H1 (cell line): ENCODE data around the gene DSCAM. TPM values are rescaled to one million over a fixed set of nuclear protein-coding genes. Genes with fewer than 3 reads are reported as not detected.

Experiments used
- CTCF ChIA-PET: fragments of 300-600 bp; sonication (Branson Sonifier 250); formaldehyde crosslinking; loops from one replicate; lab custom pipeline; 2021; ENCODE audit not compliant: partially characterized antibody; lab: Charles Lee
- POLR2A ChIA-PET: fragments of 300-600 bp; sonication (Branson Sonifier 250); formaldehyde crosslinking; loops from one replicate; lab custom pipeline; 2021; ENCODE audit warnings: inconsistent platforms; ENCODE audit not compliant: partially characterized antibody; lab: Charles Lee
- DNase-seq, 2 experiments: peaks; one replicate each; pipeline versions ENCODE4 v3.0.0 to v3.0.0-alpha.2; 2010 to 2022; ENCODE audit warnings: low spot score in 2 of 2, low read depth in 1 of 2, mixed read lengths in 1 of 2
- FAIRE-seq: peaks from 2 replicates; lab custom pipeline; 2011; peaks lifted over from hg19 to GRCh38; lab: Jason Lieb, UNC
- H2AFZ ChIP-seq: 2 replicates; pipeline ENCODE4 v1.8.1; 2012; ENCODE audit warnings: low read length, inconsistent platforms
- H2AK5ac ChIP-seq: 2 replicates; pipeline ENCODE4 v1.6.1; 2013; ENCODE audit warnings: low read depth, low read length
- H2BK120ac ChIP-seq: replicated peaks from 2 replicates; pipeline ENCODE3; 2013; ENCODE audit warnings: low read depth, low read length, inconsistent platforms
- H2BK12ac ChIP-seq: 2 replicates; pipeline ENCODE4 v1.6.1; 2013; ENCODE audit warnings: low read depth, low read length
- H2BK15ac ChIP-seq: 2 replicates; pipeline ENCODE4 v1.6.1; 2013; ENCODE audit warnings: low read length
- H2BK20ac ChIP-seq: 2 replicates; pipeline ENCODE4 v1.6.1; 2013; ENCODE audit warnings: low read length
- H2BK5ac ChIP-seq: 2 replicates; pipeline ENCODE4 v1.6.1; 2013; ENCODE audit warnings: low read depth, low read length
- H3K14ac ChIP-seq: 2 replicates; pipeline ENCODE4 v1.6.1; 2013; ENCODE audit warnings: inconsistent platforms; ENCODE audit not compliant: insufficient read length
- H3K18ac ChIP-seq: 2 replicates; pipeline ENCODE4 v1.6.1; 2013; ENCODE audit warnings: low read length; ENCODE audit errors: extremely low read depth
- H3K23ac ChIP-seq: 2 replicates; pipeline ENCODE4 v1.6.1; 2013; ENCODE audit warnings: inconsistent platforms; ENCODE audit not compliant: insufficient read length
- H3K23me2 ChIP-seq: 2 replicates; pipeline ENCODE4 v1.6.1; 2013; ENCODE audit warnings: low read depth, low read length
- H3K27ac ChIP-seq: 2 replicates; pipeline ENCODE4 v1.6.1; 2011; ENCODE audit warnings: low read depth, low read length, inconsistent platforms
- H3K27me3 ChIP-seq, 4 experiments: replicated peaks in 1 of 4; 1 replicate in 1 of 4; 2 replicates in 3 of 4; pipeline versions ENCODE4 v1.6.1 to v1.8.1; 2011 to 2013; ENCODE audit warnings: low read length in 3 of 4, mild to moderate bottlenecking in 3 of 4, inconsistent platforms in 2 of 4, mixed read lengths in 2 of 4, moderate library complexity in 1 of 4; ENCODE audit not compliant: control insufficient read depth in 3 of 4, insufficient read depth in 3 of 4; ENCODE audit errors: extremely low read depth in 1 of 4
- H3K36me3 ChIP-seq, 4 experiments: 2 replicates each; pipeline versions ENCODE4 v1.6.1 to v1.8.1; 2011 to 2013; ENCODE audit warnings: mild to moderate bottlenecking in 4 of 4, low read length in 3 of 4, moderate library complexity in 2 of 4, control low read depth in 1 of 4, inconsistent platforms in 1 of 4; ENCODE audit not compliant: insufficient read depth in 4 of 4, control insufficient read depth in 2 of 4
- H3K4ac ChIP-seq: replicated peaks from 2 replicates; pipeline ENCODE3; 2013; ENCODE audit warnings: low read length, low read depth, mixed read lengths, inconsistent platforms; ENCODE audit not compliant: insufficient read length
- H3K4me1 ChIP-seq, 4 experiments: replicated peaks in 1 of 4; 1 replicate in 1 of 4; 2 replicates in 3 of 4; pipeline versions ENCODE4 v1.6.1 to v1.8.1; 2011 to 2013; ENCODE audit warnings: low read length in 3 of 4, inconsistent platforms in 2 of 4, mixed read lengths in 1 of 4; ENCODE audit not compliant: insufficient read depth in 4 of 4, control insufficient read depth in 3 of 4
- H3K4me2 ChIP-seq, 2 experiments: 2 replicates each; pipeline versions ENCODE4 v1.6.1 to v1.8.1; 2011 to 2013; ENCODE audit warnings: low read depth in 2 of 2, low read length in 2 of 2, control low read depth in 1 of 2, inconsistent platforms in 1 of 2, mild to moderate bottlenecking in 1 of 2; ENCODE audit not compliant: insufficient read depth in 1 of 2
- H3K4me3 ChIP-seq, 4 experiments: fragments of 200-600, 300-600 bp in 1 of 4; sonication (generic), shearing (Covaris generic), sonication (Bioruptor Twin) in 1 of 4; 2 replicates each; pipeline versions ENCODE4 v1.5.1 to v1.8.1; 2011 to 2016; ENCODE audit warnings: low read length in 4 of 4, low read depth in 3 of 4, control low read depth in 2 of 4, inconsistent platforms in 2 of 4, mild to moderate bottlenecking in 2 of 4, mixed read lengths in 1 of 4, moderate library complexity in 1 of 4; ENCODE audit not compliant: insufficient read depth in 2 of 4; ENCODE audit errors: extremely low read depth in 1 of 4
- H3K56ac ChIP-seq: replicated peaks from 2 replicates; pipeline ENCODE3; 2013; ENCODE audit warnings: low read depth, mild to moderate bottlenecking, mixed read lengths, low read length, inconsistent platforms; ENCODE audit not compliant: insufficient read length
- H3K79me1 ChIP-seq: 2 replicates; pipeline ENCODE4 v1.6.1; 2013; ENCODE audit warnings: low read depth, low read length, control low read depth
- H3K79me2 ChIP-seq, 2 experiments: 2 replicates each; pipeline versions ENCODE4 v1.6.1 to v1.8.1; 2012 to 2013; ENCODE audit warnings: low read length in 2 of 2, mild to moderate bottlenecking in 2 of 2, inconsistent platforms in 1 of 2; ENCODE audit not compliant: insufficient read depth in 2 of 2, control insufficient read depth in 1 of 2
- H3K9ac ChIP-seq, 4 experiments: replicated peaks in 1 of 4; 1 replicate in 1 of 4; 2 replicates in 3 of 4; pipeline versions ENCODE4 v1.6.1 to v1.8.1; 2011 to 2013; ENCODE audit warnings: low read depth in 3 of 4, low read length in 3 of 4, control low read depth in 2 of 4, mild to moderate bottlenecking in 2 of 4, moderate library complexity in 2 of 4, inconsistent platforms in 1 of 4; ENCODE audit errors: extremely low read depth in 1 of 4
- H3K9me3 ChIP-seq, 2 experiments: 2 replicates each; pipeline versions ENCODE4 v1.6.1 to v1.8.1; 2012 to 2013; ENCODE audit warnings: mild to moderate bottlenecking in 2 of 2, moderate library complexity in 2 of 2, control low read depth in 1 of 2, inconsistent platforms in 1 of 2, low read depth in 1 of 2, low read length in 1 of 2, mixed read lengths in 1 of 2; ENCODE audit not compliant: insufficient read depth in 2 of 2
- H4K20me1 ChIP-seq, 2 experiments: replicated peaks in 1 of 2; 2 replicates each; pipeline versions ENCODE3 to v1.8.1; 2011 to 2013; ENCODE audit warnings: inconsistent platforms in 2 of 2, low read length in 2 of 2, mild to moderate bottlenecking in 1 of 2; ENCODE audit not compliant: insufficient read depth in 2 of 2, control insufficient read depth in 1 of 2
- H4K5ac ChIP-seq: 2 replicates; pipeline ENCODE4 v1.6.1; 2013; ENCODE audit warnings: low read length, low read depth, mixed read lengths, inconsistent platforms; ENCODE audit not compliant: insufficient read length
- H4K8ac ChIP-seq: 2 replicates; pipeline ENCODE4 v1.8.0; 2013; ENCODE audit warnings: mild to moderate bottlenecking, moderate library complexity, low read length, inconsistent platforms; ENCODE audit not compliant: insufficient read depth; ENCODE audit errors: extremely low read depth
- H4K91ac ChIP-seq: replicated peaks from 2 replicates; pipeline ENCODE3; 2013; ENCODE audit warnings: low read length, mixed read lengths, inconsistent platforms; ENCODE audit not compliant: insufficient read length
- BCL11A ChIP-seq, 2 experiments: IDR thresholded peaks; one replicate each; pipeline ENCODE4 v1.6.1; 2011; ENCODE audit warnings: low read depth in 2 of 2, low read length in 2 of 2, mild to moderate bottlenecking in 2 of 2
- BRCA1 ChIP-seq: IDR thresholded peaks from 2 replicates; pipeline ENCODE4 v1.6.1; 2012; ENCODE audit warnings: low read depth, low read length, improper control_type of control experiment
- CEBPB ChIP-seq: IDR thresholded peaks from 2 replicates; pipeline ENCODE4 v1.6.1; 2012; ENCODE audit warnings: low read depth, low read length
- CHD1 ChIP-seq: IDR thresholded peaks from 2 replicates; pipeline ENCODE4 v1.6.1; 2012; ENCODE audit warnings: low read depth, low read length, improper control_type of control experiment
- EZH2 ChIP-seq: fragments of 200-600 bp; sonication (generic); IDR thresholded peaks from 2 replicates; pipeline ENCODE4 v1.7.1; 2012; ENCODE audit warnings: low read depth, mild to moderate bottlenecking, moderate library complexity, low read length, inconsistent platforms; ENCODE audit not compliant: severe bottlenecking
- FOSL1 ChIP-seq: IDR thresholded peaks from 2 replicates; pipeline ENCODE4 v1.6.1; 2011; ENCODE audit warnings: mild to moderate bottlenecking, low read depth, low read length, moderate library complexity; ENCODE audit not compliant: insufficient read depth
- NRF1 ChIP-seq: IDR thresholded peaks from 2 replicates; pipeline ENCODE4 v1.6.1; 2011; ENCODE audit warnings: mild to moderate bottlenecking, low read depth, low read length, improper control_type of control experiment
- SAP30 ChIP-seq: fragments of 300-600 bp; sonication (generic); IDR thresholded peaks from 2 replicates; pipeline ENCODE4 v1.7.1; 2012; ENCODE audit warnings: low read length, moderate library complexity, mild to moderate bottlenecking, inconsistent platforms; ENCODE audit not compliant: insufficient read depth, insufficient replicate concordance
- SIX5 ChIP-seq: IDR thresholded peaks from 2 replicates; pipeline ENCODE4 v1.6.1; 2011; ENCODE audit warnings: mild to moderate bottlenecking, low read depth, low read length
- SUZ12 ChIP-seq: fragments of 200-600 bp; sonication (generic); IDR thresholded peaks from 2 replicates; pipeline ENCODE4 v1.6.1; 2012; ENCODE audit warnings: mild to moderate bottlenecking, inconsistent platforms, low read length, moderate library complexity, mixed read lengths
- TBP ChIP-seq: IDR thresholded peaks from 2 replicates; pipeline ENCODE4 v1.6.1; 2011; ENCODE audit warnings: low read depth, low read length, improper control_type of control experiment
- TEAD4 ChIP-seq: IDR thresholded peaks from 2 replicates; pipeline ENCODE4 v1.6.1; 2012; ENCODE audit warnings: low read depth, low read length, inconsistent platforms, mixed read lengths
- WGBS, 2 experiments: shearing (Covaris generic) in 1 of 2; methylation state at CpG; one replicate each; pipeline versions ENCODE4 v1.1.6 to v1.1.7; 2013 to 2015; ENCODE audit warnings: low lambda C conversion rate in 2 of 2, mixed read lengths in 2 of 2, inconsistent platforms in 1 of 2, low coverage in 1 of 2, missing lambda C conversion rate in 1 of 2; ENCODE audit not compliant: insufficient replicate concordance in 2 of 2, insufficient coverage in 1 of 2, insufficient read length in 1 of 2; ENCODE audit errors: extremely low coverage in 1 of 2, missing lambda C conversion rate in 1 of 2; 5-methylcytosine and 5-hydroxymethylcytosine counted together
- polyA plus RNA-seq, 7 experiments: library from polyadenylated mRNA; depleted of rRNA in 3 of 7; stranded (reverse) in 5 of 7; unstranded in 2 of 7; fragments of >200 nt in 5 of 7; fragments of 200-250 nt in 2 of 7; gene quantifications; 1 replicate in 5 of 7; 2 replicates in 1 of 7; 4 replicates in 1 of 7; pipeline versions ENCODE4 v1.2.1 to v1.2.3, GENCODE V29; 2011 to 2013; ENCODE audit warnings: missing spikeins in 2 of 7, mixed read lengths in 2 of 7
- total RNA-seq: library from RNA; stranded (reverse); fragmentation: NEBNext Ultra II Directional; extraction: Animal tissue kit (Norgen Biotek cat#: 25700); gene quantifications from 2 replicates; pipeline ENCODE4 v1.2.1, GENCODE V29; 2021

The DSCAM gene
- total and polyA plus RNA-seq, 2 of the 8 experiments (the other 6 are each of a cell fraction or from before 2014, with no cell fraction given) = 0.02 to 0.15 TPM

DNA sequence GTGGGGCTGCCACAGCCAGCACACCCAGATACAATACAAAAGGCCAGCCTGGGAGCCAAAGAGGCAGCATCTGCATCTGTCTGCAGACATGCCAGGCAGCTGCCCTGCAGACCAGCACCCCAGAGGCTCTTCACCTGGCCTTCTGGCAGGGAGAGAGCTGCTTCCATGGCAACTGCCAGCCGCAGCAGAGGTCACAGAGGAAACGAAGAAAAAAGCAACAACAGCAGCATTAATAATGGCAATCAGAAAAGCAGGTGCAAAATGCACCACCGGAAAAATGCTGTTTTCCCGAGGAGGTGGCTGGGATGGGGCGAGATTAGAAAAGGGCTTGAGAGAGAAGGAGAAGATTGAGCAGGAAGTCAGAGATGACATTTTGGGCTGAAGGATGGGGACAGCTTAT lies 670.2 kb downstream of the DSCAM start:
- H3K27me3 ChIP-seq = no peaks in the 10 kb centered on the region
- H3K9ac ChIP-seq = no peak overlapping the region
- no peak overlapping the region for H2BK20ac ChIP-seq
- TF ChIP-seq TBP (no peak), TEAD4 (no peak), FOSL1 (no peak), SIX5 (no peak), BRCA1 (no peak), CHD1 (no peak), SUZ12 (no peak), SAP30 (no peak), BCL11A (IDR thresholded peaks at IDR 0.05; ENCODE audit: low read depth in 2 of 2, low read length in 2 of 2) (no peak), CEBPB (no peak), NRF1 (no peak), EZH2 (no peak)
- H2BK120ac ChIP-seq = no peak overlapping the region
- H2BK12ac ChIP-seq = no peak overlapping the region
- no peak overlapping the region for H3K4ac ChIP-seq
- no peak overlapping the region for H3K56ac ChIP-seq
- 82% methylated on average over 5 of the region's 5 CpGs; no CpG with 5 or more reads in 1 of the 2 experiments for WGBS, 2 experiments
- H3K79me2 ChIP-seq = no peaks in the 10 kb centered on the region
- FAIRE-seq (no peak), DNase-seq (no peak)
- no peak overlapping the region for H3K14ac ChIP-seq
- POLR2A ChIA-PET = no interaction called here
- CTCF ChIA-PET = interaction anchor here (0.9 to 2.0 kb wide), 5 partner anchors 12 to 290 kb away, joined by 3 to 5 read pairs (median 4); no protein-coding TSS in a partner anchor
- H3K27ac ChIP-seq = no peak overlapping the region
- no peak overlapping the region for H3K4me2 ChIP-seq
- no peaks in the 10 kb centered on the region for H3K4me1 ChIP-seq
- no peak overlapping the region for H2BK5ac ChIP-seq
- no peak overlapping the region for H4K8ac ChIP-seq
- no peak overlapping the region for H3K23ac ChIP-seq
- no peak overlapping the region for H3K4me3 ChIP-seq
- no peaks in the 10 kb centered on the region for H4K20me1 ChIP-seq
- no peaks in the 10 kb centered on the region for H3K36me3 ChIP-seq
- H3K79me1 ChIP-seq = no peaks in the 10 kb centered on the region
- H2AK5ac ChIP-seq = no peak overlapping the region
- no peaks in the 10 kb centered on the region for H3K23me2 ChIP-seq
- no peak overlapping the region for H4K5ac ChIP-seq
- H3K18ac ChIP-seq = no peak overlapping the region
- H3K9me3 ChIP-seq = peaks cover 0 to 3% of the 10 kb centered on the region in 2 experiments; a peak in 1 of 4 replicates
- H2AFZ ChIP-seq = no peak overlapping the region
- no peak overlapping the region for H2BK15ac ChIP-seq
- H4K91ac ChIP-seq = no peak overlapping the region
